HG02870 (cell line): ENCODE results near the gene ACBD4.

Experiments used
- ATAC-seq: cut with Tn5 transposase; IDR thresholded peaks from one replicate; pipeline ENCODE4 v1.9.1; 2021; ENCODE audit warnings: mild to moderate bottlenecking, moderate library complexity; ENCODE audit not compliant: unreplicated experiment

Gene ACBD4

GRCh38 chr17:45132572-45133463 is 2.7 kb upstream of the ACBD4 start:
- no peak for ATAC-seq

DNA sequence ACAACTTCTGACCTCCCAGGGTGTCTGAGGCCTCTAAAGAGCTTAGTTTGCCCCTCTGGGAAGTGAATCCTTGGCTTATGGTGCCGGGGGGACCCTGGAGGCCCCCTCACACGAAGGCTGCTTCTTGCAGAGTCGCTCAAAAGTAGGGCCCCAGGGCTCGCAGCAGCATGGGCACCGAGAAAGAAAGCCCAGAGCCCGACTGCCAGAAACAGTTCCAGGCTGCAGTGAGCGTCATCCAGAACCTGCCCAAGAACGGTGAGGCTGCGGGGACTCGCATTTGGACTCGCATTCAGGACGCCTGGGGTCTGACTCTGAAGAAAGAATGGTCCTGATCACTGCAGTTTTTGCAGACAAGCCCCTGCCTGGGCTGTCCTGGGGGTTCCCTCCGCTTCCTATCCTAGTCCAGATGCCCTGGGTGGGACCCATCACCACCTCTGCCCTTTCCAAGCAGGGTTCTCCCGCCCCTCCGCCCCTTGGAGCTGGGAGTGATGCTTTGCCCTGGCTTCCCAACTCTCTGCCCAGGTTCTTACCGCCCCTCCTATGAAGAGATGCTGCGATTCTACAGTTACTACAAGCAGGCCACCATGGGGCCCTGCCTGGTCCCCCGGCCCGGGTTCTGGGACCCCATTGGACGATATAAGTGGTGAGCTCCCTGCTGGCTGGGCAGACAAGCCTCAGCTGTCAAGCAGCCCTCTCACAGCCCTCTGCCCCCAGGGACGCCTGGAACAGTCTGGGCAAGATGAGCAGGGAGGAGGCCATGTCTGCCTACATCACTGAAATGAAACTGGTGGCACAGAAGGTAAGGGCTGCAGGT is 698 bp downstream of the ACBD4 start:
- ATAC-seq = no peak

GRCh38 chr17:45136846-45137560 is 1.5 kb downstream of the ACBD4 start:
- ATAC-seq = no peak

DNA sequence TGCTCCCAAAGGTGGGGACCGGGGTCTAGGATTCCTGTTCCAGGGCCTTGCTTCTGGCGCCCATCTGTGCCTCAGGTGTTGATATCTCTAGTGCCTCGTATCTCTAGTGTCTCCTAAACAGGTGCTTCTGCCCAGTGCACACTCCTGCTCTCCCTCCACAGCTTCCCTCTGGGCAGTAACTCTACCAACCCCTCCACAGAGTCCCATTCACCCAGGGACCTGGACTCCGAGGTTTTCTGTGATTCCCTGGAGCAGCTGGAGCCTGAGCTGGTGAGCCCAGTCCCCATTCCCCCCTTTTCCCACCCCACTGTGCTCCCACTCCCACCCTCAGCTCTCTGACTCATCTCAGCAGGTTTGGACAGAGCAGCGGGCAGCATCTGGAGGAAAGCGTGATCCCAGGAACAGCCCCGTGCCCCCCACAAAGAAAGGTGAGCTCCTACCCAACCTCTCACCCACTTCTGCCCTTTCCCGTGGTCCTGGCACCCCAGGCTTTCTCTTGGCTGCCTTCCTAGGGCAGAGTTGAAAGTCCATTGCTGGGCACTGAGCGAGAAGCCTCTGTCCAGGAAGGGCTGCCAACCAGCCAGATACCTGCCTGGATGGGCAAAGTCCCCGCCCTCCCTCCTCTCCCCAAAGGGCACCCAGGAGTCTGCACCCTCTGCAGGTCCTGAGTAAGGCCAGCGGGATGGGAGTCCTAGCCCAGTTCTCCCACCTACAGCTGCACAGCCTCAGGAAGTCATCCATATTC is 2.2 kb downstream of the ACBD4 start:
- ATAC-seq = no peak

DNA sequence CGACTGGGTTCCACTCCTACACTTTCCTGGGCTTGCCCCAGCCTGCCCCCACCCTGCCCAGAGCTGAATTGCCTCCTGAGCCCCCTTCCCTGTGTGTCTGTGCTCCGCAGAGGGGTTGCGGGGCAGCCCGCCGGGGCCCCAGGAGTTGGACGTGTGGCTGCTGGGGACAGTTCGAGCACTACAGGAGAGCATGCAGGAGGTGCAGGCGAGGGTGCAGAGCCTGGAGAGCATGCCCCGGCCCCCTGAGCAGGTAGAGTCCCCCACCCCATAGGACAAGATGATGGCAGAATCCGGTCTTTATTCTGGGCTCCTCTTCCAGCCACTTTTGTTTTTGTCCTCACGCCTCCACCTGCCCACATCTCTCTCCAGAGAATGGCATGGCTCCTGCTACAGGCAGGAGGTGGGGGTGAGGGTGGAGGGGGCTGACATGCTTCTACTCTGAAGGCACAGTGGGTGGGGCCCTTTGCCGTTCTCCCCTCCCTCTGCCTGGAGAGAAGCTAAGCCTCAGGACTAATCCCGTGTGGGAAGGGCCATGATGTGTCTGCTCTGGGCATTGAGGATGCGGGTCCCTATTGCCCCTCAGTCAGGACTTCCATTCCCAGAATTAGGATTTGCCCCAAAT is 3.5 kb downstream of the ACBD4 start:
- no peak for ATAC-seq

- ATAC-seq = no peak
Measured at GRCh38 chr17:45139533-45139920, 4.0 kb downstream of the ACBD4 start.

DNA sequence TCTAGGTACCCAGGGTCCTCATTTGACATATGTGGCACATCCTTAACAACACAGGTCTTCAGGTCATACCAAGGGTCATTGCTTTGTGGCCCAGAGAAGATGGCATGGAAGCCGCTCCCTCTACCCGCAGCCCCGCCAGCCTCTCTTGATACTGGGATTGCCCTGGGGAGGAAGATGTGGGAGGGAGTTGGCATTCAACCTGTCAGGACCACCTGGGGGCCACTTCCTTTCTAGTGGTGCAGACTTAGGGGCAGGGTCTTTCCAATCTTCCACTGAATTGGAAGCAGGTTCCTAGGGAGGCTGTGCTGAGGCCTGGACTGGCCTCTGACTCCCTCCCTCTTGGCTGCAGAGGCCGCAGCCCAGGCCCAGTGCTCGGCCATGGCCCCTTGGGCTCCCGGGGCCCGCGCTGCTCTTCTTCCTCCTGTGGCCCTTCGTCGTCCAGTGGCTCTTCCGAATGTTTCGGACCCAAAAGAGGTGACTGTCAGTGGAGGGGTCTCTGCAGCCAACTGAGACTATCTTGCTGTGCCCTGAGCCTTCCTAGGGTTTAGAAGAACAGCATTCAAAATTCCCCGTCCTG is 7.7 kb downstream of the ACBD4 start:
- no peak for ATAC-seq

GRCh38 chr17:45143767-45144198 is 8.3 kb downstream of the ACBD4 start:
- no peak for ATAC-seq

DNA sequence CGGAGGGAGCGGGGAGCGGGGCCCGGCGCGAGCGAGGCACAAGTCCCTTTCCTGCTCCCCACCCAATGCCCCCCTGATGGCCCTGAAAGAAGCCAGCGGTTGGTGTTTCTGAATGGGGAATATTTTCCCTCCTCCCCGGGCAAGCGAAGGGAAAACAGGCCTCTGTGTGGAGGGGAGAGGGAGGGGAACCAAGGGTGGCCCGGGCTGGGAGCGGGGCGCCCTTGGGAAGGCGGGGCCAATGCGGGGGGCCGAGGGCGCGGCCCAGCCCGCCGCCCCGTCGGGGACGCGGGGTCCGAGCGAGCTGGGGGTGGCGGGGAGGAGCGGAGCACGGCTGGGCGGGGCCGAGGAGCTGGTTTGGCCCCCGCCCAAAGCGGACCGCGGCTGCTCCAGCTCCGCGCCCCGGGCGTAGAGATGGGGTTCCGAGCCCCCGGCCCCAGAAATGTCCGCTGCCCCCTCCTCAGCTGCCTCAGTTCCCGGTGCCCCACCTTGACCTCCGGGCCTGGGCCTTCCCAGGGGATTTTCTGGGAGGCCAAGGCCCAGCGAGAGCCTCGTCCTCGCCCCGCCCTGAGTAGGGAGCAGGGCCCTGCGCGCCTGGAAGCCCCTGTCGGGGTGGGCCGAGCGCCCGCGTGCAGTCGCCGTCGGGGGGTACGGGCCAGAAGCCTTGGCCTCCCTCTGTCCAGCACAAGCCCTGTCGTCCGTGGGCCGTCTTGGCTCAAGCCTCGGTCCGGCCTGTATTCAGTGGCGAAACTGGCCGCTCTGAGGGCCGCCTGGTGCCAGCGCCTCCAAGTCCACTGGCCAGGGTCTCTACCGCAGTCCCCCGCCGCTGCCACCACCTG is 8.9 kb downstream of the ACBD4 start:
- ATAC-seq = no peak

DNA sequence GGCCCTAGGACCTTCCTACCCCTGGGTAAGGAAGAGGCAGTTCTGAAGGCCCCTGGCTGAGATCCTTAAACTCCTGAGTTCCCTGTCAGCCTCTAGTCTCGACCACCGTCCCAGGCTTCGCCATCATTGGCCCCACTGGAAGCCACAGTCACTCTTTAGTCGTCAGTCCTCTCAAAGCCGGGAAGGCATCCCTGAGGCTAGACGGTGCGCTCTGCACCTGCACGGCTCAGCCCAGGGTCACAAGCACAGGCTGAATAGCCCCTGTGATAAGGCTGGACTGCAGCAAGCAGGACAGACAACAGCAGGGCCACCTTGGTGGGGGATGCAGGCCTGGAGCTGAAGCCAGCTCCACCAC is 9.5 kb downstream of the ACBD4 start:
- no peak for ATAC-seq

GRCh38 chr17:45146166-45146565 is 10.7 kb downstream of the ACBD4 start:
- no peak for ATAC-seq

- ATAC-seq = no peak
Measured at GRCh38 chr17:45146592-45146889, 11.1 kb downstream of the ACBD4 start.

DNA sequence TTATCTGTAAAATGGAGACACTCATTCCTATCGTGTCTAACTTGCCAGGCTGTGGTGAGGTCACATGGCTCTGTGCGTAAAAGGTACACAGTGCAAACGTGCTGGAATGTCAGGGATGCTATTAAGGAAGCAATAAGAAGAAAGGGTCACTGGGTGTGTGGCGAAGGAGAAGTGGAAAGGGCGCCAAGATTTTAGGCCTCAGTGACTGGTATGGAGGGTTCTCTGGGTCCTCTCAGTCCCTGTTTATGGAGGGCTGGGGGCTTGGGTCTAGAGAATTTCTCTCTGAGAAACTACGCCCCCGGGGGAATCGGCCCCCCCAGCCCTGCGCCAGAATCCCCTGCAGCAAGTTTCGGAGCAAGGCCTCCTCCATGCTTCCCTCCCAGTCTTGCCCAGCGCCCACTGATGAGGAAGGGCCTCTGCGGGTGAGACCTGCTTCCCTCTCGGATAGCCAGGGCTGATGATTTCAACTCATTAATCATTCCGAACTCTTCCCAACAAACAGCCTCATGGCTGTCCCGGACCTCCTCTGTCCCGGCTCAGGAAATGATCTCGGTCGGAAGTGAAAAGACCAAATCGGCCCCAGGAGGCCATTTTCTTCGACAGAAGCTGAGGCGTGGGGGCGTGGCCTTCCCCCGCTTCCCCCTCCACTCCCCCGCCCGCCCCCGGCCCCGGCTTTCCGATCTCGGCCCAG is 11.5 kb downstream of the ACBD4 start:
- ATAC-seq = no peak

DNA sequence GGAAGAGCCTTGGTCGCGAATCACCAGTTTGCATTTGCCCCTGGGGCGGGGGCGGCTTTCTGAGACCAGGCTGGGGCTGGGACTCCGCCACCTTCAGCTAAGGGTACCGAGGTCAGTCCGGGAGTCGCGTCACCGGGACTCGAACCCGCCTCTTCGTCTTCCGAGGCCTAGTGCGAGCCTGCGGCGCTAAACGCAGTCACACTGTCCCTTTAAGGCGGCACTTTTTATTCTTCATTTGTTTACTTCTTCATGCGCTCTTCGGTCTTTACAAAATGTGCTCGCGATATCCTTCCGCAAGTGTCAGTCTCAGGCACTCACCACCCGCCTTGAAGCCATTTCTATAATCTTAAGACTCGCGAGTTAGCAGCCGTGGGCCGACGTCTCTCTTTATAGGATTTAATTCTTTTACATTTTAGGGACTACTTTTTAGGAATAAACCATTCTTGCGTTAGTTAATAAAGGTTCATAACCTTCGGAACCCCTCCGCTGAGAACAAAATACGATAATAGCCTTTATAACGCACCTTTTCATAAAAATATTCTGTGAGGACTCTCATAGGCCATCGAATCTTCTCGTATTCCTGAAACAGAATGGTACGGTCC is 12.2 kb downstream of the ACBD4 start:
- ATAC-seq = no peak

- peak; percentile 56 for ATAC-seq
Measured at GRCh38 chr17:45148183-45149036, 12.9 kb downstream of the ACBD4 start, which contains the start of gene HEXIM1. HEXIM1 (plus strand) TSS chr17:45148475; CDS start chr17:45149191, 716 bp downstream.

- peak; percentile 27 for ATAC-seq
Measured at GRCh38 chr17:45149037-45149668, 13.7 kb downstream of the ACBD4 start.
